ENCODE results near the gene C1QTNF7. TPM values are rescaled to one million over a fixed set of nuclear protein-coding genes. Genes with fewer than 3 reads are reported as not detected.
A peak's percentile ranks its signal among the peaks of the same experiment; 100 is the strongest.

The C1QTNF7 gene
- total RNA-seq, 1 donor from 2014 or later: 2.1 TPM

- Histone ChIP-seq H3K4me3 (ENCODE audit: low read length in 3 of 3) (no peak overlapping the region), H3K9ac (ENCODE audit: low read depth in 1 of 3, low read length in 3 of 3) (no peak overlapping the region), H3K4me1 (ENCODE audit: control insufficient read depth in 3 of 3, insufficient read depth in 3 of 3, low read length in 3 of 3) (peaks cover 6 to 10% (median 8%) of the 10 kb centered on the region in 3 donors), H3K27ac (ENCODE audit: low read depth, low read length) (no peak overlapping the region), H3K36me3 (ENCODE audit: control insufficient read depth in 3 of 3, insufficient read depth in 3 of 3, low read length in 3 of 3) (no peaks in the 10 kb centered on the region), H3K9me3 (ENCODE audit: control insufficient read depth in 3 of 3, low read length in 3 of 3) (no peaks in the 10 kb centered on the region), H3K27me3 (ENCODE audit: control insufficient read depth in 3 of 3, insufficient read depth in 3 of 3, low read length in 3 of 3) (no peaks in the 10 kb centered on the region)
Measured at GRCh38 chr4:15396157-15396800, 31.6 kb upstream of the C1QTNF7 start.

- Histone ChIP-seq H3K27ac (ENCODE audit: low read depth, low read length) (no peak overlapping the region), H3K36me3 (ENCODE audit: control insufficient read depth in 3 of 3, insufficient read depth in 3 of 3, low read length in 3 of 3) (no peaks in the 10 kb centered on the region), H3K9me3 (ENCODE audit: control insufficient read depth in 3 of 3, low read length in 3 of 3) (no peaks in the 10 kb centered on the region), H3K27me3 (ENCODE audit: control insufficient read depth in 3 of 3, insufficient read depth in 3 of 3, low read length in 3 of 3) (no peaks in the 10 kb centered on the region), H3K9ac (ENCODE audit: low read depth in 1 of 3, low read length in 3 of 3) (no peak overlapping the region), H3K4me3 (ENCODE audit: low read length in 3 of 3) (no peak overlapping the region), H3K4me1 (ENCODE audit: control insufficient read depth in 3 of 3, insufficient read depth in 3 of 3, low read length in 3 of 3) (peaks cover 6 to 10% (median 8%) of the 10 kb centered on the region in 3 donors)
Measured at GRCh38 chr4:15398001-15398400, 29.8 kb upstream of the C1QTNF7 start.

DNA sequence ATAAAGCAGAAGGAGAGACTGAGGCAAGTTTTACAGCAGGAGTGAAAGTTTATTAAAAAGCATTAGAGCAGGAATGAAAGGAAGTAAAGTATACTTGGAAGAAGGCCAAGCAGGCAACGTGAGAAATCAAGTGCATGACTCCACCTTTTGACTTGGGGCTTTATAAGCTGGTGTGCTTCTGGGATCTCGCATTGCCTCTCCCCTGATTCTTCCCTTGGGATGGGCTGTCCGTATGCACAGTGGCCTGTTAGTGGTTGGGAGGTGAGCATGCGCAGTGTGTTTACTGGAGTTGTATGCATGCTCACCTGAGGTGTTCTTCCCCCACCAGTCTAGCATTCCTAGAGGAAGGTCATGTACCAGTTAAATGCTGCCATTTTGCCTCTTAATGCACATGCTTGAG lies 29.1 kb upstream of the C1QTNF7 start:
- no peaks in the 10 kb centered on the region for H3K27me3 ChIP-seq (ENCODE audit: control insufficient read depth in 3 of 3, insufficient read depth in 3 of 3, low read length in 3 of 3)
- H3K4me3 ChIP-seq (ENCODE audit: low read length in 3 of 3): no peak overlapping the region

GRCh38 chr4:15400226-15400625 lies 27.6 kb upstream of the C1QTNF7 start:
- Histone ChIP-seq H3K9me3 (ENCODE audit: control insufficient read depth in 3 of 3, low read length in 3 of 3) (no peaks in the 10 kb centered on the region), H3K4me1 (ENCODE audit: control insufficient read depth in 3 of 3, insufficient read depth in 3 of 3, low read length in 3 of 3) (peaks cover 6 to 10% (median 8%) of the 10 kb centered on the region in 3 donors), H3K36me3 (ENCODE audit: control insufficient read depth in 3 of 3, insufficient read depth in 3 of 3, low read length in 3 of 3) (no peaks in the 10 kb centered on the region), H3K4me3 (ENCODE audit: low read length in 3 of 3) (no peak overlapping the region), H3K9ac (ENCODE audit: low read depth in 1 of 3, low read length in 3 of 3) (no peak overlapping the region), H3K27me3 (ENCODE audit: control insufficient read depth in 3 of 3, insufficient read depth in 3 of 3, low read length in 3 of 3) (no peaks in the 10 kb centered on the region), H3K27ac (ENCODE audit: low read depth, low read length) (no peak overlapping the region)

More for the DNA sequence above, 29.1 kb upstream of the C1QTNF7 start:
- no peak overlapping the region for H3K27ac ChIP-seq (ENCODE audit: low read depth, low read length)
- H3K36me3 ChIP-seq (ENCODE audit: control insufficient read depth in 3 of 3, insufficient read depth in 3 of 3, low read length in 3 of 3): no peaks in the 10 kb centered on the region
- H3K9ac ChIP-seq (ENCODE audit: low read depth in 1 of 3, low read length in 3 of 3): no peak overlapping the region
- H3K9me3 ChIP-seq (ENCODE audit: control insufficient read depth in 3 of 3, low read length in 3 of 3): no peaks in the 10 kb centered on the region
- peaks cover 6 to 10% (median 8%) of the 10 kb centered on the region in 3 donors for H3K4me1 ChIP-seq (ENCODE audit: control insufficient read depth in 3 of 3, insufficient read depth in 3 of 3, low read length in 3 of 3)

- Histone ChIP-seq H3K4me3 (ENCODE audit: low read length in 3 of 3) (no peak overlapping the region), H3K36me3 (ENCODE audit: control insufficient read depth in 3 of 3, insufficient read depth in 3 of 3, low read length in 3 of 3) (no peaks in the 10 kb centered on the region), H3K9ac (ENCODE audit: low read depth in 1 of 3, low read length in 3 of 3) (no peak overlapping the region), H3K27ac (ENCODE audit: low read depth, low read length) (peak overlapping the region; percentile 17), H3K27me3 (ENCODE audit: control insufficient read depth in 3 of 3, insufficient read depth in 3 of 3, low read length in 3 of 3) (no peaks in the 10 kb centered on the region), H3K9me3 (ENCODE audit: control insufficient read depth in 3 of 3, low read length in 3 of 3) (no peaks in the 10 kb centered on the region), H3K4me1 (ENCODE audit: control insufficient read depth in 3 of 3, insufficient read depth in 3 of 3, low read length in 3 of 3) (peaks cover 6 to 10% (median 8%) of the 10 kb centered on the region in 3 donors)
Measured at GRCh38 chr4:15400981-15401671, 26.7 kb upstream of the C1QTNF7 start.

DNA sequence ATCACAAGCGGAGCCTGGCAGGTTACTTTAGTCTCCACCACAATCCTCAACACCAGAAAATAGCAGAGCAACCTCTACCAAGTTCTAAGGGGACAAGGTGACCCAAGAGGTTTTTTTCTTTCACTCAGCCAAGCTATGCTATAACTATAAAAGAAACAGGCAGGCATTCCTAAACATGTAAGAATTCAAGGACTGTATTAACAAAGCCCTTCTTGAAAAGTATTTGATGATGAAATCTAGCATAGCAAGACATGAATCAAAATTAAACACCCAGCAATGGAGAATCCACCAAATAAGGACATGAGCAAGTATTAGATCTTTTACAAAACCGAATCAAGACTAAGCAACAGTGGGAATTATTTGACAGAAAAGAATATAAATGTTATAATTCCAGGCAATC lies 25.7 kb upstream of the C1QTNF7 start:
- Histone ChIP-seq H3K36me3 (ENCODE audit: control insufficient read depth in 3 of 3, insufficient read depth in 3 of 3, low read length in 3 of 3) (no peaks in the 10 kb centered on the region), H3K27me3 (ENCODE audit: control insufficient read depth in 3 of 3, insufficient read depth in 3 of 3, low read length in 3 of 3) (no peaks in the 10 kb centered on the region), H3K27ac (ENCODE audit: low read depth, low read length) (no peak overlapping the region), H3K4me1 (ENCODE audit: control insufficient read depth in 3 of 3, insufficient read depth in 3 of 3, low read length in 3 of 3) (peaks cover 6 to 10% (median 8%) of the 10 kb centered on the region in 3 donors), H3K9ac (ENCODE audit: low read depth in 1 of 3, low read length in 3 of 3) (no peak overlapping the region), H3K9me3 (ENCODE audit: control insufficient read depth in 3 of 3, low read length in 3 of 3) (no peaks in the 10 kb centered on the region), H3K4me3 (ENCODE audit: low read length in 3 of 3) (no peak overlapping the region)

DNA sequence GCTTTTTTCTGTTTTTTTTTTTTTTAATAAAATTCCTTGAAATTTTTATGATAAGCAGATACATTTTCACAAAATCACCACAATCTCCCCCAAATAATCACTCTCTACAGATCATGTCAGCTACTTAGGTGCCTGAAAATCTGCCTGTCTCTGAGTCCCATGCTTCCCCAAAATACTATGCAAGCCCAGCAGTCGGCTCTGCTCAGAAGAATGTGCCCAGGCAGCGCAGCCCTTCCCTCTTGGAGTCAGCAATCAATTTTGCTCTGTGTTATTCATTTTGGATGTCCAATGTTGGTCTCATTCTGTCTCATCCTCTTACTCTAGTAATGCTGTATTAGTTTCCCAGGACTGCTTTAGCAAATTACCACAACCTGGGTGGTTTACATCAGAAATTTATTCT lies 24.9 kb upstream of the C1QTNF7 start:
- Histone ChIP-seq H3K9ac (ENCODE audit: low read depth in 1 of 3, low read length in 3 of 3) (peak overlapping the region in 1 of 3 donors; percentile 12), H3K4me1 (ENCODE audit: control insufficient read depth in 3 of 3, insufficient read depth in 3 of 3, low read length in 3 of 3) (peaks cover 6 to 10% (median 8%) of the 10 kb centered on the region in 3 donors), H3K4me3 (ENCODE audit: low read length in 3 of 3) (no peak overlapping the region), H3K27me3 (ENCODE audit: control insufficient read depth in 3 of 3, insufficient read depth in 3 of 3, low read length in 3 of 3) (no peaks in the 10 kb centered on the region), H3K36me3 (ENCODE audit: control insufficient read depth in 3 of 3, insufficient read depth in 3 of 3, low read length in 3 of 3) (no peaks in the 10 kb centered on the region), H3K9me3 (ENCODE audit: control insufficient read depth in 3 of 3, low read length in 3 of 3) (no peaks in the 10 kb centered on the region), H3K27ac (ENCODE audit: low read depth, low read length) (no peak overlapping the region)

GRCh38 chr4:15405018-15405417 lies 22.8 kb upstream of the C1QTNF7 start:
- H3K9me3 ChIP-seq (ENCODE audit: control insufficient read depth in 3 of 3, low read length in 3 of 3): no peaks in the 10 kb centered on the region
- H3K4me3 ChIP-seq (ENCODE audit: low read length in 3 of 3): no peak overlapping the region
- no peak overlapping the region for H3K9ac ChIP-seq (ENCODE audit: low read depth in 1 of 3, low read length in 3 of 3)
- peaks cover 6 to 10% (median 8%) of the 10 kb centered on the region in 3 donors for H3K4me1 ChIP-seq (ENCODE audit: control insufficient read depth in 3 of 3, insufficient read depth in 3 of 3, low read length in 3 of 3)
- no peak overlapping the region for H3K27ac ChIP-seq (ENCODE audit: low read depth, low read length)
- H3K36me3 ChIP-seq (ENCODE audit: control insufficient read depth in 3 of 3, insufficient read depth in 3 of 3, low read length in 3 of 3): no peaks in the 10 kb centered on the region
- H3K27me3 ChIP-seq (ENCODE audit: control insufficient read depth in 3 of 3, insufficient read depth in 3 of 3, low read length in 3 of 3): no peaks in the 10 kb centered on the region

- H3K4me3 ChIP-seq (ENCODE audit: low read length in 3 of 3): no peak overlapping the region
- no peaks in the 10 kb centered on the region for H3K9me3 ChIP-seq (ENCODE audit: control insufficient read depth in 3 of 3, low read length in 3 of 3)
- no peaks in the 10 kb centered on the region for H3K27me3 ChIP-seq (ENCODE audit: control insufficient read depth in 3 of 3, insufficient read depth in 3 of 3, low read length in 3 of 3)
- no peaks in the 10 kb centered on the region for H3K36me3 ChIP-seq (ENCODE audit: control insufficient read depth in 3 of 3, insufficient read depth in 3 of 3, low read length in 3 of 3)
- H3K27ac ChIP-seq (ENCODE audit: low read depth, low read length): no peak overlapping the region
- H3K9ac ChIP-seq (ENCODE audit: low read depth in 1 of 3, low read length in 3 of 3): no peak overlapping the region
- H3K4me1 ChIP-seq (ENCODE audit: control insufficient read depth in 3 of 3, insufficient read depth in 3 of 3, low read length in 3 of 3): peaks cover 0 to 3% (median 0%) of the 10 kb centered on the region in 3 donors
Measured at GRCh38 chr4:15410750-15411149, 17.1 kb upstream of the C1QTNF7 start.

DNA sequence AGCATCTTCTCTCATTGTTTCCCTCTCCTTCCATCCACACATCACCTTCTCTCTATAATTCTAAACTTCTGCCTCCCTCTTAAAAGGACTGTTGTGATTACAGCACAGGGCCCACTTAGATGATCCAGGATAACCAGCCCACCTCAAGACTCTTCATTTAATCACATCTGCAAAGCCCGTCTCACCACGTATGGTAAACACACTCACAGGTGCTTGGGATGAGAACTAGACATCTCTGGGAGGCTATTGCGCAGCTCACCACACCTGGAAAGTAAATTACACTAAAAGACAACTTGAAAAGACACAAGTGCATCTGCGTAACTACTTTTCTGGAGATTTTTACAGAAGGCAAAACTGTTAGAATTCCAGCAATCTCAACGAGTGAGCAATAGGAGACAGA lies 15.4 kb upstream of the C1QTNF7 start:
- Histone ChIP-seq H3K4me1 (ENCODE audit: control insufficient read depth in 3 of 3, insufficient read depth in 3 of 3, low read length in 3 of 3) (peaks cover 0 to 3% (median 0%) of the 10 kb centered on the region in 3 donors), H3K27ac (ENCODE audit: low read depth, low read length) (no peak overlapping the region), H3K4me3 (ENCODE audit: low read length in 3 of 3) (no peak overlapping the region), H3K9me3 (ENCODE audit: control insufficient read depth in 3 of 3, low read length in 3 of 3) (no peaks in the 10 kb centered on the region), H3K36me3 (ENCODE audit: control insufficient read depth in 3 of 3, insufficient read depth in 3 of 3, low read length in 3 of 3) (no peaks in the 10 kb centered on the region), H3K9ac (ENCODE audit: low read depth in 1 of 3, low read length in 3 of 3) (no peak overlapping the region), H3K27me3 (ENCODE audit: control insufficient read depth in 3 of 3, insufficient read depth in 3 of 3, low read length in 3 of 3) (no peaks in the 10 kb centered on the region)
